Endometrial microvascular endothelial cells (primary cell): ENCODE data around the gene EDRF1. TPM values are rescaled to one million over a fixed set of nuclear protein-coding genes. Genes with fewer than 3 reads are reported as not detected.

Source experiments
- in situ Hi-C: cut with HindIII; loops from 2 replicates; pipeline ENCODE4 v1.10.0; 2017; ENCODE audit warnings: low sequenced_read_pairs, low pct_unique_long_range_greater_than_20kb; ENCODE audit errors: inconsistent ontology term
- total RNA-seq: library from RNA; depleted of rRNA; stranded (reverse); fragments of >200 nt; gene quantifications from one replicate; pipeline ENCODE4 v1.2.3, GENCODE V29; 2015; ENCODE audit errors: inconsistent ontology term

Gene EDRF1
- total RNA-seq, 1 donor from 2014 or later, result 17.8 TPM

- in situ Hi-C loops, result no loop called here
Observed at GRCh38 chr10:125756853-125757487, 37.5 kb downstream of the EDRF1 start.

DNA sequence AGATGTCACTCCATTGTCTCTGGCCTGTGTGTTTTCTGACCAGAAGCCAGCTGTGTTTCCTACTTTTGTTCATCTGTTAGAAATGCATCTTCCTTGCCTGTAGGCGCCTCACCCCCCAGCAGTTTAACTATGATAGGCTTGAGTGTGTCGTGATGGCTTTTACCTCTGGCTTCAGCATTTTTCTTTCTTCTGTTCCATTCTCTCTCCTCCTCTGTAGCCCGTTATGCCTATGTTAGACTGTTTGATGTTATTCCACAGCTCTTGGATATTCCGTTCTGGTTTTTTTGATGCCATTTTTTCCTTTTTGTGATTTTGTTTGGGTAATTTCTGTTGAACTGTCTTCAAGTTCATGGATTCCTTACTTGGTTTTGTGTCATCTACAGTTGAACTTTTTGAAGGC, 38.2 kb downstream of the EDRF1 start:
- in situ Hi-C loops, result no loop called here

- in situ Hi-C loops, result no loop called here
Observed at GRCh38 chr10:125761961-125762360, 42.5 kb downstream of the EDRF1 start.

- in situ Hi-C loops, result no loop called here
Observed at GRCh38 chr10:125762692-125763648, 43.5 kb downstream of the EDRF1 start.

DNA sequence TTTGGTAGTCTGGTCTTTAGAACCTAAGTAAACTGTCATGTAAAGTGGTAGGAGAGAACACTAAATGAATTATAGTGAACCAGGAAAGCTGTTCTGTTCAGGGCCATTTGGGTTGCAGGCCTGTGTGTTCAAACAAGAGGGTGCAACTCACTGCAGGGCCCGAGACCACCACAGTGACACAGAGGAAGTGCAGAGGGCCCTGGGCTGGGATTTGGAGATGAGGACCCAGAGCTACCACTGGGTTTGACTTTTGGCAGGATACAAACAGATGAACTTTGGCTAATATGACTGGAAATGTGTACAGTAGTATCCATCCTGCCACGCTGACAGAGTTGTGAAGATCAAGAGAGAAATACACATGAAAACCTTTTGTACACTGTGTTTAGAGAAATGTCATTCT, 46.3 kb downstream of the EDRF1 start:
- in situ Hi-C loops, result no loop called here

GRCh38 chr10:125766511-125766910, 47.0 kb downstream of the EDRF1 start:
- in situ Hi-C loops, result no loop called here

GRCh38 chr10:125768219-125768855, 48.8 kb downstream of the EDRF1 start:
- in situ Hi-C loops, result no loop called here

- in situ Hi-C loops, result no loop called here
Observed at GRCh38 chr10:125769175-125769574, 49.7 kb downstream of the EDRF1 start.

- in situ Hi-C loops, result no loop called here
Observed at GRCh38 chr10:125770844-125771243, 51.3 kb downstream of the EDRF1 start.

DNA sequence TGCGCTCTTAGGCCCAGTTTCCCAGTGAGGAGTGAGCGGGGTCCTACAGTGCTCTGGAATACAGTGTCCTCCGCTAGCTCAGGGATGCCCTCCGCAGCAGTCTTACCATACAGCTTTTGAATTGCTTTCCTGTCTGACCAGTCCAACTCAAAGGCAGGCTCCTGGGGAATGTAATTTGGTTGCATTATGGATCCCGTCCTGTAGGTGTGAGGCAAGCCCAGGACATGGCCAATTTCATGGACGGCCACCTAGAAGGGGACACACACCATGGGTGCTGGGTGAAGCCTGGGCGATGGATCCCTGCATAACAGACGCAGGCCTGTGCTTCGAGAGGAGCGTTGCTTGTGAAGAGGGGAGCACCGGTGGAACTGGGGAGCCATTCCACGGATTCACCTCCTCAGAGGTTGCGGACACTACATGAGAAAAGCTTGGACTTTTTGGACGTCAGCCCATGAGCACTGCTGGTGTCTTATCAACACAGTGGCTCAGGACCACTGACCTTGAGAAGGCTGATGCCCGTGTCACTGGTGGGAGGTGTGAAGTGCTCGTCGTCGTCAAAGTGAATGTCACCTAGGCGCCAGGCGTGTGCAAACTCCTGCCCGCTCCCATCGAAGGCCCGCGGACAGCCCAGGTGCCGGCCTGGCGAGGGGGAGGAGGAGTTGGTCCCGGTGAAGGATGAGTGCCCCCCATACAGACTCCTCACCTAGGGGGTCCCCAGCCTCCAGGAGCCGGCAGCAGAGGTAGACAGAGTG, 52.8 kb downstream of the EDRF1 start:
- in situ Hi-C loops, result no loop called here

DNA sequence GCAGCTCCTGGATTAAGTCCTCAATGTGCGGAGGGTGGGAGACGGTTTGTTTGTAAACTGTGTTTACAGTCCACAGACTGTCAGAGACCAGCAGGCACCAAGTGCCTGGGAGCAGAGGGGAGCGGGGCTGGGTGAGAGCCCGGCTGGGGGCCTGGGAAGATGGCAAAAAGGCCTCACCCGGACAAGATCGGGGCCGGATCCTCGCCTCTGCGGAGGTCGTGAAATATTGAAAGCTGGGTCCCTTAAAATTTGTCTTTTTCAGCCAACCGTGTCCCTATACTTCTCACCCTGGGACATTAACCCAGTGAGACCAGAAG, 53.3 kb downstream of the EDRF1 start:
- in situ Hi-C loops, result no loop called here

GRCh38 chr10:125773687-125774543, 54.4 kb downstream of the EDRF1 start:
- in situ Hi-C loops, result no loop called here

DNA sequence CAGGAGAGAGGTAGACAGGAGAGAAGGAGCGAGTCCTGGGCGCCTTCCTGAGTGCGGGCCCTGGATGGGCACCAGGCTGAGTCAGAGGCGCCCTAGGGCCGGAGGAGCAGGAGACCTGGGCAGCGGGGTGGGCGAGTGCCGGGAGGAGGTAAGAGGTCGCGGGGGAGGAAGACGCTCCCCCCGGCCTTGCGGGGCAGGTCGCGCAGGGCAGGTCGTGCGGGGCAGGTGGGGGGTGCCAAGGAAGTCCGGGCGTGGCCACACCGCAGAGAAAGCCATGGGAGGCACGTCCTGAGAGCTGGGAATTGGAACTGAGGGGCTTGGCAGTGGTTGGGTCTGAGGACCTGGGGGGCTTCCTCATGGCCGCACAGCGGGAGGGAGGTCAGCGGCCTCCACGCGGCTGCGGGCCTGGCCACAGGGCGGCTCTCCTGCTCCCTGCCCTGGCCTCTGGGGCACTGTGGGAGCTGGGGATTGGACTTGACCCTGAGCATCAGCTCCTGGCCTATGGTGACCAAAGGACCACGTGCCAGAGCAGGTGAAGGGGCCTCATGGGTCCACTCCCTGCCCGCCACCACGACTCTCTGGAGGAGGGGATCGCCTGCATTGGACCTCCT, 55.2 kb downstream of the EDRF1 start:
- in situ Hi-C loops, result no loop called here

DNA sequence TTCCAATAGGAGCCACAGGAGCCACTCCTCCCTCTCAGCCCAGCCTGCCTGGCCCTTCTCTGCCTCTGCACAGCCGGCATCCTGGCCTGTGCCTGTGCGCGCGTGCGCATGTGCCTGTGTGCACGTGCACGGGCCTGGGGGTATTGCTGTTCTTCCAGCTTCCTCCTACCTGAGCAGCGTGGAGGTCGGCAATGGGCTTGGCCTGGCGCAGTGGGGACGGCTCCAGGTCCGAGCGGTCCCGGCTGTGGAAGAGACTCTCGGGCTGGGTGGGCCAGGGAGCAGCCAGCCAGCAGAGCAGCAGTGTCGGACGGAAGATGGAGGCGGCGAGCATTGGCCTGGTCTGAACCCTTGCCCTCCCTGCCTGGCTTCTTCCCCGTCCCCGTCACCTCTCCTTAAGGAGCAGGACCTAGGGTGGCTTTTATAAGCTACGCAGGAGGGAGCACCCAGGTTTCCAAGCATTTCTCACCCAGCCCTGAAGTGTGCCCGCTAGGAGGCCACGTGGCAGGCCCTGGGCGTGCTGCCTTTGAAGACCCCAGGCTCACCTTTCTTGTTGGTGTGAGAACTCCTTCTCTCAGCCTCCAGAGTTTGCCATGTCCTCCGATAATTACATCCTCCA, 56.1 kb downstream of the EDRF1 start, which contains the start of gene MMP21:
TSS of gene MMP21 (minus strand) at position 331 of the 616 bp plus-strand sequence. CDS start at position 331, 0 bp downstream.
- in situ Hi-C loops, result no loop called here

- in situ Hi-C loops, result no loop called here
Observed at GRCh38 chr10:125777806-125778205, 58.3 kb downstream of the EDRF1 start.

DNA sequence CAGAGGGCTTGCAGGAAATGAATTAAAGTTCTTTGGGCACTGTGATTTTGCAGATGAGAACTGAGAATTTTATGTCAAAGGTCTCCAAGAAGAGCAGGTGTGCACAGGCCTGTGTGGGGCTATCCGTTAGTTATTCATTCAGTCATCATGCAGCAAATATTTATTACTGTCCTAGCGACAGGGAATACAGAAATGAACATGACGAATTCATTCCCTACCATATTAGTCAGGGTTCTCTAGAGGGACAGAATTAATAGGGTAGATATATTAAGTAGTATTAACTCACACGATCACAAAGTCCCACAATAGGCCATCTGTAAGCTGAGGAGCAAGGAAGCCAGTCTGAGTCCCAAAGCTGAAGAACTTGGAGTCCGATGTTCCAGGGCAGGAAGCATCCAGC, 59.0 kb downstream of the EDRF1 start:
- in situ Hi-C loops, result no loop called here
